A549 treated with ZK216348 at 1 μM for 4 hours (cell line): Measurements from ENCODE around the gene ZNF552. TPM values are rescaled to one million over a fixed set of nuclear protein-coding genes. Genes with fewer than 3 reads are reported as not detected.

Experiments used
- total RNA-seq: library from RNA; stranded (reverse); fragments of 200-300 nt; extraction: Qiagen RNA extraction; gene quantifications from 5 replicates; pipeline ENCODE4 v1.2.3, GENCODE V29; 2022; ENCODE audit warnings: low read depth

The ZNF552 gene
- 4.4 to 6.7 TPM (median 5.6 TPM) in 5 replicates for total RNA-seq

GRCh38 chr19:57814505-57815246, at the start of gene ZNF552:
TSS of gene ZNF552 (minus strand) at chr19:57814913. CDS start at chr19:57814743, 170 bp downstream.

GRCh38 chr19:57849666-57850473, 35.2 kb upstream of the ZNF552 start, which contains the start of gene ZNF587:
TSS of gene ZNF587 (plus strand) at chr19:57849859. CDS start at chr19:57850039, 180 bp downstream.

GRCh38 chr19:57830071-57830602, 15.4 kb upstream of the ZNF552 start, which contains the start of gene ZNF587B:
TSS of gene ZNF587B (plus strand) at chr19:57830299. CDS start at chr19:57830529, 230 bp downstream.

GRCh38 chr19:57769345-57770131, 45.2 kb downstream of the ZNF552 start, which contains the start of gene ZNF586:
TSS of gene ZNF586 (plus strand) at chr19:57769676. CDS start at chr19:57769843, 167 bp downstream.

Other genes with a start within 250 kb of the ZNF552 start
- 3.7 to 6.0 TPM (median 4.2 TPM) in 5 replicates for gene ZNF416, start 236.0 kb downstream of the ZNF552 start, total RNA-seq
- not detected in 5 replicates for gene ZIK1, start 230.8 kb downstream of the ZNF552 start, total RNA-seq
- gene ZNF530, start 215.0 kb downstream of the ZNF552 start, total RNA-seq, result 4.5 to 6.3 TPM (median 5.1 TPM) in 5 replicates
- 8.5 to 9.6 TPM (median 9.3 TPM) in 5 replicates for gene ZNF134, start 200.7 kb downstream of the ZNF552 start, total RNA-seq
- 5.6 to 7.1 TPM (median 6.0 TPM) in 5 replicates for gene ZNF211, start 181.7 kb downstream of the ZNF552 start, total RNA-seq
- not detected in 5 replicates for gene ZSCAN4, start 146.0 kb downstream of the ZNF552 start, total RNA-seq
- 4.7 to 5.7 TPM (median 5.1 TPM) in 5 replicates for gene ZNF551, start 132.9 kb downstream of the ZNF552 start, total RNA-seq
- not detected in 5 replicates for gene ZNF154, start 105.7 kb downstream of the ZNF552 start, total RNA-seq
- 0.70 to 1.1 TPM (median 0.72 TPM) in 5 replicates for gene ZNF671, start 87.3 kb downstream of the ZNF552 start, total RNA-seq
- gene ZNF776, start 68.1 kb downstream of the ZNF552 start, total RNA-seq, result 4.6 to 11.1 TPM (median 5.6 TPM) in 5 replicates
- 5.4 to 7.4 TPM (median 6.2 TPM) in 5 replicates for gene ZNF586, start 45.2 kb downstream of the ZNF552 start, total RNA-seq
- 7.1 to 9.5 TPM (median 8.5 TPM) in 5 replicates for gene ZNF587B, start 15.4 kb upstream of the ZNF552 start, total RNA-seq
- gene ZNF587, start 34.9 kb upstream of the ZNF552 start, total RNA-seq, result 5.1 to 7.5 TPM (median 5.8 TPM) in 5 replicates
- 1.5 to 3.9 TPM (median 2.3 TPM) in 5 replicates for gene ZNF814, start 74.1 kb upstream of the ZNF552 start, total RNA-seq
- 3.4 to 5.1 TPM (median 4.2 TPM) in 5 replicates for gene ZNF417, start 101.7 kb upstream of the ZNF552 start, total RNA-seq
- 0.58 to 0.97 TPM (median 0.84 TPM) in 5 replicates for gene ZNF418, start 120.5 kb upstream of the ZNF552 start, total RNA-seq
- 0.70 to 1.5 TPM (median 1.3 TPM) in 5 replicates for gene ZNF256, start 132.8 kb upstream of the ZNF552 start, total RNA-seq
- not detected in 5 replicates for gene C19orf18, start 159.6 kb upstream of the ZNF552 start, total RNA-seq
- gene ZNF606, start 187.9 kb upstream of the ZNF552 start, total RNA-seq, result 1.7 to 3.3 TPM (median 2.6 TPM) in 5 replicates
- not detected in 5 replicates for gene ZSCAN1, start 219.1 kb upstream of the ZNF552 start, total RNA-seq
- not detected in 5 replicates for gene ZNF135, start 244.4 kb upstream of the ZNF552 start, total RNA-seq